ENCODE measurements around the gene NCKAP5L. TPM values are rescaled to one million over a fixed set of nuclear protein-coding genes. Genes with fewer than 3 reads are reported as not detected.
"Not testable (repeated sequence)": the region's sequence is repeated elsewhere in the genome, so short reads cannot be mapped to it uniquely, and the experiment has no call there.

Gene NCKAP5L
- total RNA-seq, 8 experiments from 2014 or later: 15.1 to 51.6 (median 22.3) TPM

DNA sequence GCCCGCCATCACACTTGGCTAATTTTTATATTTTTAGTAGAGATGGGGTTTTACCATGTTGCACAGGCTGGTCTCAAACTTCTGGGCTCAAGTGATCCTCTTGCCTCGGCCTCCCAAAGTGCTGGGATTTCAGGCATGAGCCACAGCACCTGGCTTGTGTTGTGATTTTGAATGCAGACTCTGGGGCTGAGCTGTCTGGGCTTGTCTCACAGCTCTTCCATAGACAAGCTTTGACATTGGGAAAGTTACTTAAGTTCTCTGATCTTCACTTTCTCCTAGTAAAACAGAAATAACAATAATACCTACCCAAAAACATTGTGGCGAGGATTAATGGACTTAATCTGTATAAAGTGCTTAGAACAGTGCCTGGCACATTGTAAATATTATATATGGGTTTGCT, 50.9 kb downstream of the NCKAP5L start:
- in situ Hi-C loops (cut with MboI; ENCODE audit: low pct_unique_long_range_greater_than_20kb in 2 of 9, low sequenced_read_pairs in 9 of 9, unreplicated experiment in 9 of 9): loop anchor here in 1 of 9 experiments (10.0 kb wide), 1 partner anchor 57 kb away; no protein-coding TSS in a partner anchor
- Histone ChIP-seq H3K4me3 (no peak overlapping the region), H3K4me1 (replicated peaks in 1 of 2) (peaks cover 3 to 7% of the 10 kb centered on the region in 2 donors), H3K27ac (no peak overlapping the region)
- 43 to 100% (median 93%) methylated on average over 1 to 3 of the region's 3 CpGs; no CpG with 5 or more reads in 3 of the 10 experiments for WGBS, 10 experiments
- no peak for ATAC-seq (replicated peaks in 6 of 8)

DNA sequence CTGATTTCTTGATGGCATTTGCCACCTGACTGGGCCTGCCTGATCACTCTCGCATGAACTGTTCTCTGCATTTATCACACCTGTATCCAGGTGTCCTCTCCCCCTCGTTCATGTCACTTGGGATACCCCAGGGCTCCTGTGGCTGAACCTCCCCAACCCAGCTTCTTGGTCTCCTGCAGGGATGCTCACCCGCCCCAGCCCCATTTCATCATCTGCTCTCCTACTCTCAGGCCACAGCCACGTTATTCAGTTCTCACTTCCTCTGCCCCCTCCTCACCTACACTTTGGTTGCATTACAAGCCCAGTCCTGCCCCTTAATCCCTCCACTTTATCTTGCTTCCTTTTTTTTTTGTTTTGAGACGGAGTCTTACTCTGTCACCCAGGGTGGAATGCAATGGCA, 51.4 kb downstream of the NCKAP5L start:
- in situ Hi-C loops (cut with MboI; ENCODE audit: low pct_unique_long_range_greater_than_20kb in 2 of 9, low sequenced_read_pairs in 9 of 9, unreplicated experiment in 9 of 9): loop anchor here in 1 of 9 experiments (10.0 kb wide), 1 partner anchor 58 kb away; no protein-coding TSS in a partner anchor
- ATAC-seq (replicated peaks in 6 of 8): peak in 3 of 8 experiments; percentile 14 to 51 (median 29)

DNA sequence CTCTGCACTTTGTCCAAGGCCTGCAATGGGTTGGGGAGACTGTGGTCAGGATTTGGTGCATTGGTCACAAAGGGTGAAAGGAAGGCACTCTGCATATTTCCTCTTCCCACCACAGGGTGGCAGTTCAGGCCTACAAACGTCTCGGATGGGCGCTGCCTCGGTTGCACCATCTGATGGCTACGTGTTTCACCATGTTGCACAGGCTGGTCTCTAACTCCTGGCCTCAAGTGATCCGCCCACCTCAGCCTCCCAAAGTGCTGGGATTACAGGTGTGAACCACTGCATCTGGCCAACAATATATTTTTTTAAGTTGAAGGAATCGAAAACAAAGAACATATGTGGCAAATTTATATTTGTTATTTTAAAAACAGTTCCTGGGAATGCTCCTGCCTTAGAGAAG, 51.8 kb downstream of the NCKAP5L start:
- in situ Hi-C loops (cut with MboI; ENCODE audit: low pct_unique_long_range_greater_than_20kb in 2 of 9, low sequenced_read_pairs in 9 of 9, unreplicated experiment in 9 of 9): loop anchor here in 1 of 9 experiments (10.0 kb wide), 1 partner anchor 58 kb away; no protein-coding TSS in a partner anchor
- Histone ChIP-seq H3K27ac (no peak overlapping the region), H3K4me3 (no peak overlapping the region), H3K4me1 (replicated peaks in 1 of 2) (peaks cover 3 to 7% of the 10 kb centered on the region in 2 donors)
- ATAC-seq (replicated peaks in 6 of 8): peak; percentile 68 to 98 (median 88)
- WGBS, 10 experiments: 8 to 80% (median 28%) methylated on average over 1 to 6 of the region's 7 CpGs; no CpG with 5 or more reads in 5 of the 10 experiments

More for the DNA sequence above, 51.4 kb downstream of the NCKAP5L start:
- no peak overlapping the region for H3K27ac ChIP-seq
- H3K4me1 ChIP-seq (replicated peaks in 1 of 2): peaks cover 3 to 7% of the 10 kb centered on the region in 2 donors
- no peak overlapping the region for H3K4me3 ChIP-seq
- 30 to 100% (median 80%) methylated on average over 1 to 4 of the region's 5 CpGs; no CpG with 5 or more reads in 4 of the 10 experiments for WGBS, 10 experiments

DNA sequence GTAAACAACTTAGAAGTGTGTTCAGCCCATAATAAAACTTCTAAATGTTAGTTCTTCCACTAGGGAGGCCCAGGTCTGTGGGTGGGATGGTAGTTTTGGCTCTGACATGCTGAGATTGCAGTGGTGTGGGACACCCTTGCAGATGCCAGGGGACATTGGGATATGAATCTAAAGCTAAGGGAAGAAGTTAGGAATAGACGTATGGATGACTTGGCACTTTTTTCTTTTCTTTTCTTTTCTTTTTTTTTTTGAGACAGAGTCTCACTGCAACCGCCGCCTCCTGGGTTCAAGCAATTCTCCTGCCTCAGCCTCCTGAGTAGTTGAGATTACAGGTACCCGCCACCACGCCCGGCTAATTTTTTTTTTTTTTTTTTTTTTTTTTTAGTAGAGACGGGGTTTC, 55.1 kb downstream of the NCKAP5L start:
- not testable (repeated sequence) for ATAC-seq (replicated peaks in 6 of 8); H3K4me1 ChIP-seq (replicated peaks in 1 of 2); H3K4me3 ChIP-seq; H3K27ac ChIP-seq
- 81 to 100% (median 100%) methylated on average over 1 to 7 of the region's 7 CpGs for WGBS, 10 experiments
- in situ Hi-C loops (cut with MboI; ENCODE audit: low pct_unique_long_range_greater_than_20kb in 2 of 9, low sequenced_read_pairs in 9 of 9, unreplicated experiment in 9 of 9): loop anchor here in 1 of 9 experiments (10.0 kb wide), 1 partner anchor 62 kb away; no protein-coding TSS in a partner anchor

DNA sequence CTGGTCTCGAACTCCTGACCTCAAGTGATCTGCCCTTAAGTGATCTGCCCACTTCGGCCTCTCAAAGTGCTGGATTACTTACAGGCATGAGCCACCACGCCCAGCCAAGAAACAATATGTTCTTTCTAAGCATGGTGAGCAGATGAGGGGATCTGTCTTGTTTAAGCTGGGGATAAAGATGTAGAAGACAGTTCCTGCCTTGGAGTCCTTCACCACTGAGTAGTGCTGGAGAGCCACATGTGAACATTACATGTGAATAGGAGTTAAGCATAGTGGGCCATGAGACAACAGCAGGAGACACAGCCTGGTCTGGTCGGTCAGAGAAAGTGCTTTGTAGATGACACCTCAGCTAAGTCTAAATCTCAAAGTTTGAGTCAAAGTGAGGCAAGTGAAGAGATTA, 60.9 kb downstream of the NCKAP5L start:
- WGBS, 10 experiments: 0 to 90% (median 40%) methylated on average over 1 to 4 of the region's 4 CpGs; no CpG with 5 or more reads in 2 of the 10 experiments
- H3K4me3 ChIP-seq: no peak overlapping the region
- no peak overlapping the region for H3K27ac ChIP-seq
- peak in 3 of 8 experiments; percentile 74 to 82 (median 79) for ATAC-seq (replicated peaks in 6 of 8)
- H3K4me1 ChIP-seq (replicated peaks in 1 of 2): no peaks in the 10 kb centered on the region
- in situ Hi-C loops (cut with MboI; ENCODE audit: low pct_unique_long_range_greater_than_20kb in 2 of 9, low sequenced_read_pairs in 9 of 9, unreplicated experiment in 9 of 9): no loop called here

DNA sequence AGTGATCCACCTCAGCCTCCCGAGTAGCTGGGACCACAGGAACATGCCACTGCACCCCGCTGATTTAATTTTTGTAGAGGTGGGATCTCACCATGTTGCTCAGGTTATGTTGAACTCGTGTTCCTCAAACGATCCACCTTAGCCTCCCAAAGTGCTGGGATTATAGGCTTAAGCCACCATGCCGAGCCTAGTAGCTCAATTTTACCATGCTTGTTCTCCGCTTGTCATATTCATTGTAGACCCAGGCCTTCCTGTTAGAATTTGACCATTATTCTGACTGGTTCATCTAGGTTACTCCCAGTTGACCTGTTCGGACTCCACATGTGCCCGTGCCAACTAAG, 62.1 kb downstream of the NCKAP5L start:
- no peak overlapping the region for H3K27ac ChIP-seq
- no peaks in the 10 kb centered on the region for H3K4me1 ChIP-seq (replicated peaks in 1 of 2)
- ATAC-seq (replicated peaks in 6 of 8): no peak
- WGBS, 10 experiments: 50 to 100% (median 87%) methylated on average over 1 to 8 of the region's 8 CpGs; no CpG with 5 or more reads in 2 of the 10 experiments
- H3K4me3 ChIP-seq: no peak overlapping the region
- in situ Hi-C loops (cut with MboI; ENCODE audit: low pct_unique_long_range_greater_than_20kb in 2 of 9, low sequenced_read_pairs in 9 of 9, unreplicated experiment in 9 of 9): no loop called here

DNA sequence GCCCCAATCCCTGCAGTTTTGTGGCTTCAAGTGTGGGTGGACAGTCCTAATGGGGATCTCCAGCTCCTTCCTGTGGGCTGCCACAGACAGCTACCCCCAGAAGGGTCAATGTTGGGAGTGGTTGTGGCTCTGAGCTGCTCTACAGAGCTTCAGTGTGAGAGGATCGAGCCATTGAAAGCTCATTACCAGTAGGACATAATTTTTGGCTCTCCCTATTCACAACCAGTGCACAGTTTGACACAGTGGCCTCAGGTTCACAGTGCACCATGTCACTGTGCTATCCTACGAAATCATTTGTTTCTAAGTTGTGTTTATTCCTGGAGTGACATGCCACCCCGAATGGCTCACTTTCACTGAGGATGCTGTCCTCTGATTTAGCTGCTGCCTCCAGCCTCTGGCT, 64.1 kb downstream of the NCKAP5L start:
- in situ Hi-C loops (cut with MboI; ENCODE audit: low pct_unique_long_range_greater_than_20kb in 2 of 9, low sequenced_read_pairs in 9 of 9, unreplicated experiment in 9 of 9): no loop called here
- WGBS, 10 experiments: 80 to 100% (median 100%) methylated on average over 1 to 3 of the region's 3 CpGs; no CpG with 5 or more reads in 5 of the 10 experiments
- no peak overlapping the region for H3K27ac ChIP-seq
- no peak for ATAC-seq (replicated peaks in 6 of 8)
- H3K4me1 ChIP-seq (replicated peaks in 1 of 2): no peaks in the 10 kb centered on the region
- no peak overlapping the region for H3K4me3 ChIP-seq

DNA sequence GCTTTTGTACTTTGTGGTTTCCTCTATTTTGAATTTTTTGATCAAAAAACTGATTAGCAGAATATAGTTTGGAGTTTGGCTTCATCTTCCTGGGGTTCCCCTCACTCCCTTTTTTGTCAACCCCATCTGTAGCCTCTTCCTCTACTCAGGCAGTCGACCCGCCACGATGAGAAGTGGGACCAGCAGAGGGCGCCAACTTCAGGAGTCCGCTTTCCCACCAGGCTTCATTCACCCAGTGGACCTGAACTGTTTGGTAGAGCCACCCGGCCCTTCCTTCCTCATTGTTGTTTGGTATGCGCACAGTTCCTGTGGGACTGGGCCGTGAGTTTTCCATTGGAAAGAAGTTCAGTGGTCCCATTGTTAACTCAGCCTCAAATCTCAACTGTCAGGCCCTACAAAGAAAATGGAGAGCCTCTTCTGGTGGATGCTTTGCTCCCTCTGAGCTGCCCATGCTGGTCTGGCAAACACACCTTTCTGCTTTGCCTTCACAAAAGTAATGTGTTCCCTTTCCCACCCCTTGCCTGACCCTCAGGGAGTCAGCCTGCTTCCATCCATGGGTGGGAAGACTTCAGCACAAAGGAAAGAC, 65.1 kb downstream of the NCKAP5L start:
- H3K4me1 ChIP-seq (replicated peaks in 1 of 2): no peaks in the 10 kb centered on the region
- in situ Hi-C loops (cut with MboI; ENCODE audit: low pct_unique_long_range_greater_than_20kb in 2 of 9, low sequenced_read_pairs in 9 of 9, unreplicated experiment in 9 of 9): no loop called here
- ATAC-seq (replicated peaks in 6 of 8): peak; percentile 43 to 70 (median 54)
- 18 to 49% (median 24%) methylated on average over 2 to 7 of the region's 8 CpGs; no CpG with 5 or more reads in 2 of the 10 experiments for WGBS, 10 experiments
- no peak overlapping the region for H3K4me3 ChIP-seq
- no peak overlapping the region for H3K27ac ChIP-seq

DNA sequence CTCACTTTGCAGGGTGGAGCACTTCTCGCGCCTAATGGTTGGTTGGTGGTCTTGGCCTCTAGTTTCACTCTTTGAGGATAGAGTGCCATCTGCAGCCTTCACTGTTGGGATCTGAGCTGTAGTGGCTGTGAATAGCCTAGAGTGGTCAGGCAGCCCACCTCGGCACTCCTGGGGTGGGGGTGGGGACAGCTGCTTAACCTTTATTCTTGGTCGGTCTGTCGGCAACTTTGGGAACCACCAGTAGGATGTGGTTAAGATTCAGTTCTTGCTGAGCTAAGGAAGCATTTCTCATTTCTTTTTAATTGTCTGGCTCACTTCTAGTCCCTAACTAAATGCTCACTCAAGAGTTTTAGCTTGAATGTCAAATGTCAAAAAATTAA, 65.8 kb downstream of the NCKAP5L start:
- no peaks in the 10 kb centered on the region for H3K4me1 ChIP-seq (replicated peaks in 1 of 2)
- WGBS, 10 experiments: 83 to 100% (median 90%) methylated on average over 2 to 5 of the region's 5 CpGs; no CpG with 5 or more reads in 3 of the 10 experiments
- ATAC-seq (replicated peaks in 6 of 8): no peak
- H3K27ac ChIP-seq: no peak overlapping the region
- in situ Hi-C loops (cut with MboI; ENCODE audit: low pct_unique_long_range_greater_than_20kb in 2 of 9, low sequenced_read_pairs in 9 of 9, unreplicated experiment in 9 of 9): no loop called here
- no peak overlapping the region for H3K4me3 ChIP-seq

DNA sequence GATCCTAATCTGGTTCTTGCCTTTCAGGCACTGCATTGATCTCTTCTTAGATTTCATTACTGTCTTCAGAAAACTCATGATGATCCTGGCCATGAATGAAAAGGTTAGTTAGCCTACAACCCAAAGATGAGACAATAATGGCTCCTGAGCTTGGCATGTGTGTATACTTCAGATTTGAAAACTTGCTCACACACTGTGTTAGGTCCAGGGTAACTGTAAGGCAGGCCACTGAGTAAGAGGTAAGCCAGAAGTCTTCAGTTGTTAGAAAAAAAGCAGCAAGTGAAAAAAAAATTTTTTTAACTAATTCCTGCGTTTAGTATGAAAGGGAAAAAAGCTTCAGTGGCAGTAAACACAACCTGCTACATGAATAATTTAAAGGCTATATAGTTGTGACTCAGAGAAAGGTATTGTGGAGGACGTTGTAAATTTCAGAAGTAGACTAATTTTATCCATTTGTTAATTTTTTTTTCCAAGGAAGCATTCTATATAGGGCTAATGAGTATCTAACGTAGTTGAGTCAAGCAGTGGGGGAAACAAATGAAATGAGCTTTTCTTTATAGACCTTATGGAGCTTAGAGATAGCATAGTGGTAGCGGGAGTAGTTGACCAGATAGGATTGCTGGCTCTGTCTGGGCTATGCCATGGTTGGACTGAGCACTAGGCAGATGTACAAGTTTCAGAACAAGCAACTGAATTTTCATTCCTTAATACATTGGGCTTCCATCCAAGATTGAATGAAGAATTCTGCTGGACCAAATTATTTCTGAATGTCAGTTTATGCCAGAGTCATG, 66.3 kb downstream of the NCKAP5L start:
- H3K27ac ChIP-seq: no peak overlapping the region
- H3K4me3 ChIP-seq: no peak overlapping the region
- in situ Hi-C loops (cut with MboI; ENCODE audit: low pct_unique_long_range_greater_than_20kb in 2 of 9, low sequenced_read_pairs in 9 of 9, unreplicated experiment in 9 of 9): no loop called here
- 95 to 100% (median 100%) methylated on average over 1 to 4 of the region's 4 CpGs for WGBS, 10 experiments
- no peaks in the 10 kb centered on the region for H3K4me1 ChIP-seq (replicated peaks in 1 of 2)
- ATAC-seq (replicated peaks in 6 of 8): no peak

DNA sequence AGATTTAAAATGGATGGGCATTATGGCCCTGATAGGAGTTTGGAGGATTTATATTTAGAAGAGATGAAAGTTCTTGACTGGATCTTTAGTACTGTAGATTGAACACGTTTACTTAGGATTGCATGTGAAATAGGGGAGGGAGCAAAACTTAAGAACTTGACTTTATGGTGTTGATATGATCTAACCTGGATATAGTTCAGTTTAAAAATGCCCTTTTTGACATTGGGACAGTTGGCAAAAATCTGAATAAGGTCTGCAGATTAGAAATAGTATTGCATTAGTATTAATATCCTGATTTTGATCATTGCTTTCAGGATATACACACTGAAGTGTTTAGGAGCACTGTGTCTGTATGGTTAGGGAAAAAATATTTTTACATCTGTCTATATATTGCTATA, 77.2 kb downstream of the NCKAP5L start:
- H3K4me3 ChIP-seq: peak overlapping the region in 2 of 5 donors; percentile 13 to 19
- in situ Hi-C loops (cut with MboI; ENCODE audit: low pct_unique_long_range_greater_than_20kb in 2 of 9, low sequenced_read_pairs in 9 of 9, unreplicated experiment in 9 of 9): no loop called here
- H3K4me1 ChIP-seq (replicated peaks in 1 of 2): peaks cover 12 to 13% of the 10 kb centered on the region in 2 donors
- peak overlapping the region in 1 of 2 donors; percentile 50 for H3K27ac ChIP-seq
- 0 to 100% (median 88%) methylated on average over 1 of the region's 1 CpG; no CpG with 5 or more reads in 2 of the 10 experiments for WGBS, 10 experiments
- ATAC-seq (replicated peaks in 6 of 8): no peak

DNA sequence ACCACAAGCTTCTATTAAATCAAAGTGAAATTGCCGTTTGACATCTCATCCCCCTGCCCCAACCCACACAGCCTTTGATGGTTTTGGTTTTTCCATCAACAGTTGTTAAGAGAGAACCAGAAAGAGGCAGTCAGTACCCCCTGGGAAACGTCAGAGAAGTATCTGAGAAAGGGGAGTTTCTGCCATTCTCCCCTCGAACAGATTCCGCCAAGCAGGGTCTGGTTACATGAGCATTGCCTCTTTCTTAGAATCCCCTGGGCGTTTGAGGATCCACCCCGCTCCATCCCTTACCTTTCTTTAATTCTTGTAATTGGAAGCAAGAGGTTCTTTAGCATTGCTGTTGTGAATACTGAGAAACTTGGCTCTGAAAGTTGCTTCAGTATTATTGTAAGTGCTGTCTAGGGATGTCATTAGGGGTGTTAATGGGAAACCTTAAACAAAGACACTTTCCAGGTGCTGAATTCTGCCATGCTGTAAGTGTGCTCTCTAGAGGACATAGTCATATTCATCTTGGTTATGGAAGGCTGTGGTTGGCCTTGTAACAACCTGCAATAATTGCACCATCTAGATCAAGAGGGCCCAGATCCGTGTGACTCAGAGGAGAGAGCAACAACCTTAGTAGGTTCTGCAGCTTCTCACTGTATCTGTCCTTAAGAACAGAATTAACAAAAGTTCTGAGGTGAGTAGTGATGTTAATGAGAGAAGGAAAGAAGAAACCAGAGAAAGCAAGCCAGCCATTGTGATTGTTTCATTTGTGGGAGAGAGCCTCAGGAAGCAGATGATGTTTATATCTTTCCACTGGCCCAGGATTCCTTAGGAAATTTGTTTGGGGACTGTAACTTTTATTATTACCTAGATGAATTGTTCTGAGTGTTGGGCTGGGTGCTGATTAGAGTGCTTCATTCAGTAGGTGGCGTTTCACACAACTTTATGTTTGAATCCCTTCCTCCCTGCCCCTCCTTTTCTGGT, 77.9 kb downstream of the NCKAP5L start:
- Histone ChIP-seq H3K27ac (peak overlapping the region in 1 of 2 donors; percentile 50), H3K4me1 (replicated peaks in 1 of 2) (peaks cover 12 to 13% of the 10 kb centered on the region in 2 donors), H3K4me3 (peak overlapping the region in 2 of 5 donors; percentile 13 to 19)
- ATAC-seq (replicated peaks in 6 of 8): peak; percentile 53 to 93 (median 70)
- in situ Hi-C loops (cut with MboI; ENCODE audit: low pct_unique_long_range_greater_than_20kb in 2 of 9, low sequenced_read_pairs in 9 of 9, unreplicated experiment in 9 of 9): no loop called here
- 30 to 100% (median 70%) methylated on average over 1 to 7 of the region's 8 CpGs for WGBS, 10 experiments

Data from motor neuron (in vitro differentiated cells).